ENCODE results near the gene LCN2. TPM values are rescaled to one million over a fixed set of nuclear protein-coding genes. Genes with fewer than 3 reads are reported as not detected.

Gene LCN2
- total RNA-seq, 4 donors from 2014 or later, result 0.98 to 2.6 TPM; not detected in 2

DNA sequence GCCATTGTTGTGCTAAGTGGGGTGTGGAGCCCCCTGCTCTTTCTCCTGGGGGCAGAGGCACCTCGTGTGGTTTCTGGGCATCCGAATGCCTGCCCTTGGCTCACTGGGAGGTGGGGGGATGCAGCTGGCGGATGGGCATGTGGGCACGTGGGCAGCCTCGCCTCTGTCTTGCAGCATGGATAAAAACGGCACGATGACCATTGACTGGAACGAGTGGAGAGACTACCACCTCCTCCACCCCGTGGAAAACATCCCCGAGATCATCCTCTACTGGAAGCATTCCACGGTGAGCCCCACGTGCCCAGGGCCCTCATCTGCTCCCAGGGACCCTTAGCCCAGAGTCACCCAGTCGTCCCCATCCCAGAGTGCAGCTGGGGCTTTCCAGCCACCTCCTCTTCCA, 47.1 kb upstream of the LCN2 start:
- Histone ChIP-seq H3K27ac (peak overlapping the region; percentile 91 to 95), H3K36me3 (no peaks in the 10 kb centered on the region), H3K27me3 (no peaks in the 10 kb centered on the region), H3K4me1 (peaks cover 24 to 43% of the 10 kb centered on the region in 2 donors), H3K4me3 (no peak overlapping the region), H3K9me3 (no peaks in the 10 kb centered on the region)
- no peak for TF ChIP-seq POLR2A (IDR thresholded peaks at IDR 0.05)
- TF ChIP-seq, protein P1, sequence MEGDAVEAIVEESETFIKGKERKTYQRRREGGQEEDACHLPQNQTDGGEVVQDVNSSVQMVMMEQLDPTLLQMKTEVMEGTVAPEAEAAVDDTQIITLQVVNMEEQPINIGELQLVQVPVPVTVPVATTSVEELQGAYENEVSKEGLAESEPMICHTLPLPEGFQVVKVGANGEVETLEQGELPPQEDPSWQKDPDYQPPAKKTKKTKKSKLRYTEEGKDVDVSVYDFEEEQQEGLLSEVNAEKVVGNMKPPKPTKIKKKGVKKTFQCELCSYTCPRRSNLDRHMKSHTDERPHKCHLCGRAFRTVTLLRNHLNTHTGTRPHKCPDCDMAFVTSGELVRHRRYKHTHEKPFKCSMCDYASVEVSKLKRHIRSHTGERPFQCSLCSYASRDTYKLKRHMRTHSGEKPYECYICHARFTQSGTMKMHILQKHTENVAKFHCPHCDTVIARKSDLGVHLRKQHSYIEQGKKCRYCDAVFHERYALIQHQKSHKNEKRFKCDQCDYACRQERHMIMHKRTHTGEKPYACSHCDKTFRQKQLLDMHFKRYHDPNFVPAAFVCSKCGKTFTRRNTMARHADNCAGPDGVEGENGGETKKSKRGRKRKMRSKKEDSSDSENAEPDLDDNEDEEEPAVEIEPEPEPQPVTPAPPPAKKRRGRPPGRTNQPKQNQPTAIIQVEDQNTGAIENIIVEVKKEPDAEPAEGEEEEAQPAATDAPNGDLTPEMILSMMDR (IDR thresholded peaks at IDR 0.05), result no peak
- no peak for DNase-seq
- intact Hi-C loops (cut with DNase I; ENCODE audit: low total_unique reads), result no loop called here

DNA sequence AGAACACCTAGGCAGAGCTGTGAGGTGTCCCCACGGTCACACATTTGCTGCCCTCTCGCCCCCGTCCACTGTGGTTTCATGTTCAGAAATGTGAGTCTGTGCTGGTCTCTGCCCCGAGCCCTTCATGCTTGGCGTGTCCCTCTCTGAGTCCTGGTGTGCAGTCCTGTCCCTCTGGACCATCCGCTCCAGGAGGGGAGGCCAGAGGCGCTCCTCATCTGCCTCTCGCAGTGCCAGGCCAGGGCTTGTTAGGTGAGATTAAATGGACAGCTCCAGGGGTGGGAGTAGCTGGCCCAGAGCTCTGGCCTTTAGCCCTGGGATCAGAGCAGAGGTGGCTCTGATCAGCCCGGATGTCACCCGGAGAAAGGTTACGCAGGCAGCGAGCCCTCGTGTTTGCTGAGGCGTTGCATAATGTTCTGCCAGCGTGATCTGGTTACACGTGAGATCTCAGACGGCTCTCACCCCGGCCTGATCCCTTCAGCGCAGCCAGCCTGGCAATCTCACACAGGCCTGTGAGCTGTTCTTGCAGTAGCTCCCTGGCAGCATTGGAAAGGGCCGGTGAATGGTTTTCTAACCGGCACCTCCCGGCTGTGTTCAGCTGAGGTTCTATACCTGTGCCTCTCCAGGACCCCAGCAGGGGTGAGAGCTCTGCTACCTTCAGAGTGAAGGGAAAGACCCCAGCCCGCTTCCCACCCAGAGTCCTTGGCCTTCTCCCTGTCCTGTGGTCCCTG, 46.2 kb upstream of the LCN2 start:
- Histone ChIP-seq H3K36me3 (no peaks in the 10 kb centered on the region), H3K27me3 (no peaks in the 10 kb centered on the region), H3K4me1 (peaks cover 24 to 36% of the 10 kb centered on the region in 2 donors), H3K9me3 (no peaks in the 10 kb centered on the region), H3K27ac (peak overlapping the region; percentile 69 to 71), H3K4me3 (no peak overlapping the region)
- DNase-seq, result peak; percentile 66
- TF ChIP-seq, protein P1 (IDR thresholded peaks at IDR 0.05), result no peak
- TF ChIP-seq POLR2A (IDR thresholded peaks at IDR 0.05), result no peak
- intact Hi-C loops (cut with DNase I; ENCODE audit: low total_unique reads), result no loop called here

DNA sequence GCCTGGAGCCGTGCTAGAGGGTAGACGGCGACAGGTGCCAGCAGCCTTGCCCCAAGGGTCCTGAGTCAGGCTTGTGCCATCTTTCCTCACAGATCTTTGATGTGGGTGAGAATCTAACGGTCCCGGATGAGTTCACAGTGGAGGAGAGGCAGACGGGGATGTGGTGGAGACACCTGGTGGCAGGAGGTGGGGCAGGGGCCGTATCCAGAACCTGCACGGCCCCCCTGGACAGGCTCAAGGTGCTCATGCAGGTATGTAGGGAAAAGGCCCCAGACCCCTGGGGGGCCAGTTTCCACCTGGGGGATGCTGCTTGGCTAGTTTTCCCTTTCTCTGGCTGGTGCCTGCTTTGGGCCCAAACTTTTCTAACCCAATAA, 45.7 kb upstream of the LCN2 start:
- TF ChIP-seq POLR2A (IDR thresholded peaks at IDR 0.05), result no peak
- TF ChIP-seq, protein P1 (IDR thresholded peaks at IDR 0.05), result peak in 1 of 4 experiments; percentile 27
- no peak for DNase-seq
- Histone ChIP-seq H3K27ac (peak overlapping the region; percentile 69 to 71), H3K9me3 (no peaks in the 10 kb centered on the region), H3K27me3 (no peaks in the 10 kb centered on the region), H3K4me3 (no peak overlapping the region), H3K4me1 (peaks cover 24 to 36% of the 10 kb centered on the region in 2 donors), H3K36me3 (no peaks in the 10 kb centered on the region)
- intact Hi-C loops (cut with DNase I; ENCODE audit: low total_unique reads), result no loop called here

- Histone ChIP-seq H3K27ac (peak overlapping the region; percentile 69 to 71), H3K36me3 (no peaks in the 10 kb centered on the region), H3K27me3 (no peaks in the 10 kb centered on the region), H3K9me3 (no peaks in the 10 kb centered on the region), H3K4me1 (peaks cover 24 to 34% of the 10 kb centered on the region in 2 donors), H3K4me3 (no peak overlapping the region)
- DNase-seq, result no peak
- no peak for TF ChIP-seq POLR2A (IDR thresholded peaks at IDR 0.05)
- TF ChIP-seq, protein P1 (IDR thresholded peaks at IDR 0.05), result no peak
- intact Hi-C loops (cut with DNase I; ENCODE audit: low total_unique reads), result no loop called here
Observed at GRCh38 chr9:128104171-128104618, 45.1 kb upstream of the LCN2 start.

GRCh38 chr9:128105538-128106175, 43.6 kb upstream of the LCN2 start:
- H3K36me3 ChIP-seq, result no peaks in the 10 kb centered on the region
- peaks cover 21 to 23% of the 10 kb centered on the region in 2 donors for H3K4me1 ChIP-seq
- no peak for DNase-seq
- H3K4me3 ChIP-seq, result no peak overlapping the region
- H3K27ac ChIP-seq, result peak overlapping the region in 1 of 2 donors; percentile 38
- H3K9me3 ChIP-seq, result no peaks in the 10 kb centered on the region
- no peaks in the 10 kb centered on the region for H3K27me3 ChIP-seq
- TF ChIP-seq, protein P1 (IDR thresholded peaks at IDR 0.05), result no peak
- no peak for TF ChIP-seq POLR2A (IDR thresholded peaks at IDR 0.05)
- intact Hi-C loops (cut with DNase I; ENCODE audit: low total_unique reads), result no loop called here
